K562 (cell line): Measurements from ENCODE around the gene SOCS6. TPM values are rescaled to one million over a fixed set of nuclear protein-coding genes. Genes with fewer than 3 reads are reported as not detected.
A peak's percentile ranks its signal among the peaks of the same experiment; 100 is the strongest.

Experiments used
- ARID4B ChIP-seq: sonication (generic); formaldehyde crosslinking; IDR thresholded peaks from 2 replicates; pipeline ENCODE4 v1.8.0; 2022; ENCODE audit warnings: mild to moderate bottlenecking, missing genetic modification reagents
- EHMT2 ChIP-seq: fragments of 450-650 bp; IDR thresholded peaks from 2 replicates; pipeline ENCODE4 v1.6.1; 2018; ENCODE audit warnings: antibody characterized with exemption
- JUND ChIP-seq, 2 experiments: IDR thresholded peaks; 2 replicates in 1 of 2; 3 replicates in 1 of 2; pipeline ENCODE4 v1.6.1; 2011; ENCODE audit warnings: borderline replicate concordance in 2 of 2, low read depth in 2 of 2, low read length in 2 of 2, improper control_type of control experiment in 1 of 2, missing biosample characterization in 1 of 2, missing genetic modification characterization in 1 of 2, missing genetic modification reagents in 1 of 2
- KLF1 ChIP-seq: fragments of 450-650 bp; IDR thresholded peaks from 2 replicates; pipeline ENCODE4 v1.6.1; 2016; ENCODE audit warnings: missing genetic modification characterization, missing compliant biosample characterization
- KLF16 ChIP-seq: IDR thresholded peaks from 2 replicates; pipeline ENCODE4 v1.6.1; 2016; ENCODE audit warnings: antibody characterized with exemption
- PRMT5 ChIP-seq: sonication (generic); formaldehyde crosslinking; IDR thresholded peaks from 2 replicates; pipeline ENCODE4 v1.5.0; 2020; ENCODE audit warnings: missing genetic modification reagents
- RBM17 ChIP-seq: fragments of 200-400 bp; formaldehyde crosslinking; IDR thresholded peaks from 2 replicates; pipeline ENCODE4 v1.6.1; 2017; ENCODE audit warnings: low read depth, mild to moderate bottlenecking, low read length, borderline replicate concordance
- SFPQ ChIP-seq: fragments of 200-400 bp; formaldehyde crosslinking; IDR thresholded peaks from 2 replicates; pipeline ENCODE4 v1.6.1; 2017; ENCODE audit warnings: mild to moderate bottlenecking, low read depth, low read length, moderate library complexity
- SOX6 ChIP-seq: fragments of 450-650 bp; IDR thresholded peaks from 2 replicates; pipeline ENCODE4 v1.6.1; 2014; ENCODE audit warnings: mild to moderate bottlenecking
- VEZF1 ChIP-seq: fragments of 200-800 bp; sonication (Bioruptor generic); IDR thresholded peaks from 2 replicates; pipeline ENCODE4 v1.6.1; 2017; ENCODE audit warnings: missing genetic modification characterization, missing compliant biosample characterization
- XRCC3 ChIP-seq: fragments of 450-650 bp; IDR thresholded peaks from 2 replicates; pipeline ENCODE4 v1.6.1; 2017; ENCODE audit warnings: mild to moderate bottlenecking, moderate library complexity
- ZMIZ1 ChIP-seq, 2 experiments: fragments of 150-350 bp in 1 of 2; IDR thresholded peaks; 2 replicates each; pipeline ENCODE4 v1.6.1; 2012 to 2016; ENCODE audit warnings: low read depth in 2 of 2, low read length in 2 of 2, mild to moderate bottlenecking in 1 of 2, moderate library complexity in 1 of 2
- ZNF232 ChIP-seq: sonication (generic); formaldehyde crosslinking; IDR thresholded peaks from 2 replicates; pipeline ENCODE4 v1.8.0; 2022; ENCODE audit warnings: mild to moderate bottlenecking, missing genetic modification reagents
- polyA plus RNA-seq, 8 experiments: library from polyadenylated mRNA; depleted of rRNA in 4 of 8; stranded (reverse) in 5 of 8; unstranded in 3 of 8; fragments of >200 nt; fragmentation: Nextera tagmentation in 2 of 8; fragmentation: Illumina TruSeq in 1 of 8; extraction: Ambion mirVana in 2 of 8; extraction: Trizol in 1 of 8; gene quantifications; 2 replicates each; pipeline versions ENCODE4 v1.2.1 to v1.2.3, GENCODE V29; 2011 to 2014; ENCODE audit warnings: inconsistent platforms in 1 of 8, missing spikeins in 1 of 8
- total RNA-seq, 7 experiments: library from RNA; depleted of rRNA in 6 of 7; stranded (reverse); fragments of >200 nt in 6 of 7; fragmentation: Illumina TruSeq in 2 of 7; extraction: Trizol in 2 of 7; gene quantifications; 2 replicates each; pipeline versions ENCODE4 v1.2.1 to v1.2.3, GENCODE V29; 2011 to 2021; ENCODE audit warnings: low replicate concordance in 1 of 7

SOCS6 gene
- total and polyA plus RNA-seq, 9 of the 15 experiments (the other 6 are each of a cell fraction or from before 2014, with no cell fraction given), result 2.5 to 7.1 (median 5.6) TPM

GRCh38 chr18:70377857-70378701 lies 89.2 kb downstream of the SOCS6 start (continued):
- TF ChIP-seq ARID4B (CRISPR knock-in tag) (no peak), EHMT2 (no peak), PRMT5 (CRISPR knock-in tag) (no peak), ZNF232 (CRISPR knock-in tag) (no peak), VEZF1 (CRISPR knock-in tag) (0 out of 2 replicates have a peak, but pooled peaks have one; percentile 31), SFPQ (no peak), JUND (IDR thresholded peaks at IDR 0.05; ENCODE audit: borderline replicate concordance, low read depth, low read length) (no peak), JUND (tag; IDR thresholded peaks at IDR 0.05; ENCODE audit: borderline replicate concordance, low read depth, low read length) (peak; percentile 45; the same call in 1 of the 3 replicates), KLF16 (peak; percentile 82), RBM17 (no peak), ZMIZ1 (IDR thresholded peaks at IDR 0.05; ENCODE audit: low read depth in 2 of 2, low read length in 2 of 2) (peak in 1 of 2 experiments; percentile 90; a peak in 2 of 4 replicates), KLF1 (no peak), XRCC3 (no peak), SOX6 (peak; percentile 89)
